ENCODE data around the gene CCDC154.

CCDC154 gene

GRCh38 chr16:1474796-1475551, 30.6 kb upstream of the CCDC154 start, which contains the start of gene CLCN7 (continued):
- TF ChIP-seq ZNF214 (tag by site-specific recombination; IDR thresholded peaks at IDR 0.05; ENCODE audit: borderline replicate concordance) (no peak), KLF16 (tag by site-specific recombination; IDR thresholded peaks at IDR 0.05) (peak; percentile 36; the same call in 1 of the 2 replicates), ZNF140 (tag by site-specific recombination; IDR thresholded peaks at IDR 0.05) (no peak), EGR2 (tag by site-specific recombination; IDR thresholded peaks at IDR 0.05; ENCODE audit: low read depth) (peak; percentile 63; the same call in 1 of the 2 replicates), ZFP3 (tag by site-specific recombination; IDR thresholded peaks at IDR 0.05; ENCODE audit: low read depth) (no peak), ZNF571 (tag by site-specific recombination; IDR thresholded peaks at IDR 0.05) (no peak), ZBTB48 (tag by site-specific recombination; IDR thresholded peaks at IDR 0.05) (no peak), ZNF416 (tag by site-specific recombination; IDR thresholded peaks at IDR 0.05) (no peak), HOXD13 (CRISPR knock-in tag; IDR thresholded peaks at IDR 0.05; ENCODE audit: borderline replicate concordance) (no peak), AEBP2 (tag by site-specific recombination; IDR thresholded peaks at IDR 0.05; ENCODE audit: borderline replicate concordance) (no peak), ZNF629 (tag by site-specific recombination; IDR thresholded peaks at IDR 0.05) (peak; percentile 26; the same call in 1 of the 2 replicates), ZNF391 (tag by site-specific recombination; IDR thresholded peaks at IDR 0.05; ENCODE audit: borderline replicate concordance, low read depth) (no peak), ZNF362 (tag by site-specific recombination; IDR thresholded peaks at IDR 0.05) (no peak), ZBTB44 (tag by site-specific recombination; IDR thresholded peaks at IDR 0.05) (peak; percentile 34; the same call in 1 of the 2 replicates), KLF1 (tag by site-specific recombination; IDR thresholded peaks at IDR 0.05) (no peak), GFI1B (tag by site-specific recombination; IDR thresholded peaks at IDR 0.05) (no peak), ZBTB1 (tag by site-specific recombination; IDR thresholded peaks at IDR 0.05) (no peak), ZNF404 (tag by site-specific recombination; IDR thresholded peaks at IDR 0.05) (no peak), ZNF202 (tag by site-specific recombination; IDR thresholded peaks at IDR 0.05; ENCODE audit: borderline replicate concordance) (no peak), ZBTB20 (tag by site-specific recombination; IDR thresholded peaks at IDR 0.05) (peak; percentile 84), CTCF (tag by site-specific recombination; IDR thresholded peaks at IDR 0.05) (no peak; the same call in 1 of the 2 replicates), YY1 (tag by site-specific recombination; IDR thresholded peaks at IDR 0.05) (peak; percentile 61; the same call in 1 of the 2 replicates), ZNF549 (tag by site-specific recombination; IDR thresholded peaks at IDR 0.05) (no peak), GLIS1 (tag by site-specific recombination; IDR thresholded peaks at IDR 0.05) (no peak), ZNF16 (tag by site-specific recombination; IDR thresholded peaks at IDR 0.05; ENCODE audit: low read depth) (no peak), ZNF239 (tag by site-specific recombination; IDR thresholded peaks at IDR 0.05) (no peak), ZNF529 (tag by site-specific recombination; IDR thresholded peaks at IDR 0.05; ENCODE audit: insufficient replicate concordance) (no peak), ZNF211 (tag by site-specific recombination; IDR thresholded peaks at IDR 0.05; ENCODE audit: low read depth) (no peak)

All from HEK293 (cell line).